HCT116 (cell line): ENCODE results near the gene OR2J1. TPM values are rescaled to one million over a fixed set of nuclear protein-coding genes. Genes with fewer than 3 reads are reported as not detected.

Source experiments
- ATAC-seq: fragments of 200-7000 bp; cut with Tn5 transposase; 2 replicates; pipeline ENCODE4 v1.9.1; 2020; ENCODE audit warnings: mild to moderate bottlenecking, moderate library complexity
- BruUV-seq: library from RNA; stranded (reverse); fragments of 400-500 nt; replicated peaks from 2 replicates; lab custom pipeline; 2021; lab: Mats Ljungman, UMichigan
- CTCF ChIA-PET: fragments of 300-600 bp; sonication (Branson Sonifier 250); formaldehyde crosslinking; loops from one replicate; lab custom pipeline; 2021; ENCODE audit warnings: antibody characterized with exemption; lab: Charles Lee
- POLR2A ChIA-PET: fragments of 300-600, 350-600 bp; sonication (Branson Sonifier 250); formaldehyde crosslinking; loops from one replicate; lab custom pipeline; 2021; ENCODE audit warnings: antibody characterized with exemption; lab: Charles Lee
- RAD21 ChIA-PET, 2 experiments: fragments of 300-600 bp; sonication (Branson Sonifier 250); formaldehyde crosslinking; loops; one replicate each; lab custom pipeline; 2023; ENCODE audit warnings: low total read pairs in 2 of 2; ENCODE audit not compliant: uncharacterized antibody in 2 of 2, unreplicated experiment in 2 of 2, low non-redundant PET in 1 of 2; lab: Charles Lee
- DNase-seq: peaks from one replicate; pipeline ENCODE4 v3.0.0-alpha.2; 2010; ENCODE audit warnings: low read depth, low spot score
- H2AFZ ChIP-seq: fragments of 200-600 bp; shearing (Covaris generic), sonication (generic); 2 replicates; pipeline ENCODE4 v1.6.1; 2017; ENCODE audit warnings: low read depth, mixed run types, mixed read lengths, antibody characterized with exemption, low read length; ENCODE audit not compliant: poor library complexity, severe bottlenecking
- H3K27ac ChIP-seq: 2 replicates; pipeline ENCODE4 v1.5.1; 2012; ENCODE audit warnings: low read depth, low read length
- H3K27me3 ChIP-seq: fragments of 200-600 bp; sonication (generic); 2 replicates; pipeline ENCODE4 v1.6.1; 2016; ENCODE audit warnings: mixed run types, low read length, mixed read lengths; ENCODE audit not compliant: insufficient read depth
- H3K36me3 ChIP-seq, 2 experiments: fragments of 200-500 bp in 1 of 2; fragments of 200-600 bp in 1 of 2; sonication (Bioruptor generic) in 1 of 2; sonication (generic) in 1 of 2; 2 replicates each; pipeline versions ENCODE4 v1.5.1 to v1.6.1; 2014 to 2016; ENCODE audit warnings: low read length in 2 of 2, inconsistent platforms in 1 of 2, mixed read lengths in 1 of 2, mixed run types in 1 of 2; ENCODE audit not compliant: insufficient read depth in 2 of 2, control insufficient read depth in 1 of 2
- H3K4me1 ChIP-seq, 2 experiments: fragments of 200-600 bp in 1 of 2; sonication (generic) in 1 of 2; 2 replicates each; pipeline versions ENCODE4 v1.5.1 to v1.6.1; 2012 to 2017; ENCODE audit warnings: low read length in 2 of 2, inconsistent platforms in 1 of 2, mild to moderate bottlenecking in 1 of 2, mixed read lengths in 1 of 2, mixed run types in 1 of 2, moderate library complexity in 1 of 2; ENCODE audit not compliant: insufficient read depth in 2 of 2, control insufficient read depth in 1 of 2
- H3K4me2 ChIP-seq: fragments of 200-600 bp; sonication (generic); 2 replicates; pipeline ENCODE4 v1.6.1; 2017; ENCODE audit warnings: mixed run types, low read length, mixed read lengths
- H3K4me3 ChIP-seq, 2 experiments: fragments of 200-600 bp in 1 of 2; sonication (generic) in 1 of 2; replicated peaks in 1 of 2; 2 replicates each; pipeline ENCODE4 v1.5.1; 2011 to 2016; ENCODE audit warnings: low read length in 2 of 2, control low read depth in 1 of 2, low read depth in 1 of 2, mild to moderate bottlenecking in 1 of 2, mixed read lengths in 1 of 2, mixed run types in 1 of 2
- H3K79me2 ChIP-seq: fragments of 200-600 bp; sonication (generic); 2 replicates; pipeline ENCODE4 v1.6.1; 2017; ENCODE audit warnings: mild to moderate bottlenecking, mixed run types, low read length, moderate library complexity, mixed read lengths; ENCODE audit not compliant: insufficient read depth
- H3K9ac ChIP-seq: fragments of 200-600 bp; sonication (generic); 2 replicates; pipeline ENCODE4 v1.6.1; 2016; ENCODE audit warnings: low read length, mixed read lengths
- H3K9me2 ChIP-seq: fragments of 200-600 bp; sonication (generic), shearing (Covaris generic); 2 replicates; pipeline ENCODE4 v1.6.1; 2017; ENCODE audit warnings: mixed run types, mild to moderate bottlenecking, moderate library complexity; ENCODE audit not compliant: insufficient read depth
- H3K9me3 ChIP-seq, 2 experiments: fragments of 200-500 bp in 1 of 2; fragments of 200-600 bp in 1 of 2; sonication (Bioruptor generic) in 1 of 2; sonication (generic) in 1 of 2; 2 replicates each; pipeline ENCODE4 v1.6.1; 2014 to 2017; ENCODE audit warnings: low read length in 2 of 2, mixed read lengths in 2 of 2, inconsistent platforms in 1 of 2, low read depth in 1 of 2, mild to moderate bottlenecking in 1 of 2, mixed run types in 1 of 2, moderate library complexity in 1 of 2; ENCODE audit not compliant: control insufficient read depth in 1 of 2, insufficient read depth in 1 of 2
- H4K20me1 ChIP-seq: fragments of 200-600 bp; sonication (generic), shearing (Covaris generic); 2 replicates; pipeline ENCODE4 v1.6.1; 2017; ENCODE audit warnings: mixed run types, mild to moderate bottlenecking, moderate library complexity; ENCODE audit not compliant: insufficient read depth
- CEBPB ChIP-seq: IDR thresholded peaks from 2 replicates; pipeline ENCODE4 v1.6.1; 2012; ENCODE audit warnings: low read depth
- ELF1 ChIP-seq: IDR thresholded peaks from 2 replicates; pipeline ENCODE4 v1.6.1; 2012; ENCODE audit warnings: low read depth, borderline replicate concordance
- EZH2 ChIP-seq: fragments of 200-600 bp; sonication (generic); IDR thresholded peaks from 2 replicates; pipeline ENCODE4 v1.6.1; 2017; ENCODE audit warnings: antibody characterized with exemption, mixed run types
- EZH2phosphoT487 ChIP-seq: fragments of 200-600 bp; IDR thresholded peaks from 2 replicates; pipeline ENCODE4 v1.6.1; 2018; ENCODE audit warnings: antibody characterized with exemption, borderline replicate concordance
- POLR2A ChIP-seq: IDR thresholded peaks from 2 replicates; pipeline ENCODE4 v1.7.0; 2011; ENCODE audit warnings: borderline replicate concordance; ENCODE audit not compliant: insufficient read depth, insufficient read length; ENCODE audit errors: extremely low read depth
- SP1 ChIP-seq: IDR thresholded peaks from 2 replicates; pipeline ENCODE4 v1.6.1; 2012; ENCODE audit warnings: low read depth
- SRF ChIP-seq: IDR thresholded peaks from 2 replicates; pipeline ENCODE4 v1.6.1; 2012; ENCODE audit warnings: low read depth
- YY1 ChIP-seq: IDR thresholded peaks from 2 replicates; pipeline ENCODE4 v1.6.1; 2011; ENCODE audit warnings: low read length, low read depth, moderate library complexity, mild to moderate bottlenecking; ENCODE audit not compliant: insufficient replicate concordance; ENCODE audit errors: extremely low read depth
- ZNF274 ChIP-seq: fragments of 200-500 bp; sonication (Bioruptor generic); IDR thresholded peaks from 2 replicates; pipeline ENCODE4 v1.6.1; 2014; ENCODE audit warnings: mild to moderate bottlenecking, low read depth, low read length, inconsistent platforms
- intact Hi-C: fragments of 100-400 bp; cut with micrococcal nuclease; formaldehyde crosslinking; loops from 2 replicates; pipeline ENCODE4 v1.10.0; 2022
- total RNA-seq: library from RNA; stranded (reverse); gene quantifications from one replicate; pipeline ENCODE4 v1.2.1, GENCODE V29; 2021; ENCODE audit not compliant: unreplicated experiment
- TF ChIP-seq, protein P1 (sequence below), 3 experiments: fragments of 200-600 bp in 1 of 3; sonication (generic) in 1 of 3; IDR thresholded peaks in 2 of 3; conservative IDR thresholded peaks in 1 of 3; 2 replicates each; pipeline ENCODE4 v1.5.1; 2012 to 2017; ENCODE audit warnings: low read depth in 2 of 3, low read length in 2 of 3, antibody characterized with exemption in 1 of 3, borderline replicate concordance in 1 of 3, control low read depth in 1 of 3, mild to moderate bottlenecking in 1 of 3, mixed read lengths in 1 of 3, mixed run types in 1 of 3, moderate library complexity in 1 of 3; ENCODE audit not compliant: insufficient read depth in 1 of 3

The OR2J1 gene
- total RNA-seq, 1 experiment from 2014 or later = not detected

DNA sequence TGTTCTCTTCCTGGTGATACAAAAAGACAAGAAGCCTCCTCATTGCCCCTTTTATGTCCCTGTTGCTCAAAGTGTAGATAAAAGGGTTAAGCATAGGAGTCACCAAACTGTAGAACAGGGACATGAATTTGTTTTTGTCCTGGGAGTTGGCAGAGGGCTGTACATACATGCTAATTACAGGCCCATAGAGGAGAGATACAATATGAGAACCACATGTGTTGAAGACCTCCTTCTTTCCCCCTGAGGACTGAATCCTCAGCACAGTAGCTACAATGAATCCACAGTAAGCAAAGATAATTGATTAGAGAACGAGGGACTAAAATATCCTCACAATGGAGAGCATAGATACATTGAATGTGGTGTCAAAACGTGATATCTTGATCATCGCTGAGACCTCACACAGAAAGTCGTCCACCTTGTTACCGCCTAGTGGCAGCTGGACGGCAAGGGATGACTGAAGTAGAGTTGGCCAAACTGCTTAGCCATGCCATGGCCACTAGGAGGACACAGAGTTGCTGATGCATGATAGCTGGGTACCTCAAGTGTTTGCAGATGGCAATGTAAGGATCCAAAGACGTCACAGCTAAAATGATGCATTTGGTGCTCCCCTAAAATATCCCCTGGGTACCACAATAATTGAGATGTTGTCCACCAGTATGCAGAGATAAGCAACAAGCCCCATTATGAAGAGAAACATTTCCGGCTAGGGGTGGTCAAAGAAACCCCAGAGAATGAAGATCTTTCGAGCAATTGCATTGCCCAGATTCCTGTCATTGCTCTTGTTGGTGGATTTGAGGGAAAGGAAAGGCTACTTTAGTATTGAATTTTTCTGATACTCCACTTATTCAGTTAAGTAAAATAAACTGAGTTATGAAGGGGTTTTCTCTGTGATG is 27.2 kb upstream of the OR2J1 start (continued):
- TF ChIP-seq, protein P1, sequence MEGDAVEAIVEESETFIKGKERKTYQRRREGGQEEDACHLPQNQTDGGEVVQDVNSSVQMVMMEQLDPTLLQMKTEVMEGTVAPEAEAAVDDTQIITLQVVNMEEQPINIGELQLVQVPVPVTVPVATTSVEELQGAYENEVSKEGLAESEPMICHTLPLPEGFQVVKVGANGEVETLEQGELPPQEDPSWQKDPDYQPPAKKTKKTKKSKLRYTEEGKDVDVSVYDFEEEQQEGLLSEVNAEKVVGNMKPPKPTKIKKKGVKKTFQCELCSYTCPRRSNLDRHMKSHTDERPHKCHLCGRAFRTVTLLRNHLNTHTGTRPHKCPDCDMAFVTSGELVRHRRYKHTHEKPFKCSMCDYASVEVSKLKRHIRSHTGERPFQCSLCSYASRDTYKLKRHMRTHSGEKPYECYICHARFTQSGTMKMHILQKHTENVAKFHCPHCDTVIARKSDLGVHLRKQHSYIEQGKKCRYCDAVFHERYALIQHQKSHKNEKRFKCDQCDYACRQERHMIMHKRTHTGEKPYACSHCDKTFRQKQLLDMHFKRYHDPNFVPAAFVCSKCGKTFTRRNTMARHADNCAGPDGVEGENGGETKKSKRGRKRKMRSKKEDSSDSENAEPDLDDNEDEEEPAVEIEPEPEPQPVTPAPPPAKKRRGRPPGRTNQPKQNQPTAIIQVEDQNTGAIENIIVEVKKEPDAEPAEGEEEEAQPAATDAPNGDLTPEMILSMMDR (IDR thresholded peaks at IDR 0.05 in 2 of 3, conservative IDR thresholded peaks at IDR 0.05 in 1 of 3; ENCODE audit: borderline replicate concordance in 1 of 3, insufficient read depth in 1 of 3, low read depth in 2 of 3, low read length in 2 of 3) = peak; percentile 87 to 96 (median 92)
- no peak for TF ChIP-seq SRF

DNA sequence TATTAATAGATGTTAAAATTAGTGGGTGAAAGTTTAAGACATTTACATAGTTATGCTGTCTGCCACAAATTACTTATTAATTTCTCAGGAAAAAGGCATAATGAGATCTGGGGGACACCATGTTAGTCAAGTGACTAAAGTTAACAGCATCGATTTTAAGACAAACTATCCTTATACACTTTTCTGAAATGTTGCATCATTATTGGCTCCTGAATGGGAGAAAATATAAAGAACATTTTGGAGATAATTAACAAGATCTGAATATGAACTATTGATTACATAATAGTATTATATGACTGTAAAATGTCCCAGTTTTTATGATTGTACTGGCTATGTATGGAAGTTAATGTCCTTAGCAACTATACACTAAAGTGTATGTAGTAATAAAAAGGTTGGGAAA is 20.1 kb upstream of the OR2J1 start:
- no peak overlapping the region for H3K4me3 ChIP-seq
- no TSS peak for BruUV-seq
- H3K9me2 ChIP-seq = no peaks in the 10 kb centered on the region
- H2AFZ ChIP-seq = no peak overlapping the region
- POLR2A ChIA-PET = no interaction called here
- H3K9me3 ChIP-seq = no peaks in the 10 kb centered on the region
- H3K4me1 ChIP-seq = no peaks in the 10 kb centered on the region
- CTCF ChIA-PET = no interaction called here
- ATAC-seq (no peak), DNase-seq (no peak)
- no peak overlapping the region for H3K9ac ChIP-seq
- no peak overlapping the region for H3K27ac ChIP-seq
- H3K27me3 ChIP-seq = 0 out of 2 replicates have a peak, but pooled peaks cover 4% of the 10 kb centered on the region
- no peak overlapping the region for H3K4me2 ChIP-seq
- RAD21 ChIA-PET = no interaction called here
- TF ChIP-seq YY1 (no peak), ELF1 (no peak), ZNF274 (no peak), SP1 (no peak), CEBPB (no peak), SRF (no peak), EZH2phosphoT487 (no peak), EZH2 (no peak), POLR2A (no peak)
- H3K79me2 ChIP-seq = no peaks in the 10 kb centered on the region
- intact Hi-C loops = no loop called here
- H3K36me3 ChIP-seq = no peaks in the 10 kb centered on the region
- no peaks in the 10 kb centered on the region for H4K20me1 ChIP-seq
